CD8-positive, alpha-beta memory T cell (primary cell): Measurements from ENCODE around the gene OLFML1. TPM values are rescaled to one million over a fixed set of nuclear protein-coding genes. Genes with fewer than 3 reads are reported as not detected.

Experiments
- CTCF ChIA-PET: fragments of 350-600 bp; sonication (Branson Sonifier 250); formaldehyde crosslinking; loops from one replicate; lab custom pipeline; 2021; ENCODE audit warnings: antibody characterized with exemption; lab: Charles Lee
- POLR2A ChIA-PET: fragments of 350-600 bp; sonication (Branson Sonifier 250); formaldehyde crosslinking; loops from one replicate; lab custom pipeline; 2021; ENCODE audit warnings: antibody characterized with exemption; lab: Charles Lee
- DNase-seq, 5 donors: peaks; one replicate each; pipeline versions ENCODE4 v3.0.0 to v3.0.0-alpha.2; 2020 to 2022; ENCODE audit warnings: mixed read lengths in 1 of 5
- H3K27ac ChIP-seq: one replicate; pipeline ENCODE4 v1.7.0; 2013; ENCODE audit warnings: low read depth, mild to moderate bottlenecking, low read length, moderate library complexity
- H3K27me3 ChIP-seq: 2 replicates; pipeline ENCODE4 v1.7.0; 2013; ENCODE audit warnings: low read length, mild to moderate bottlenecking; ENCODE audit not compliant: insufficient read depth, poor library complexity, severe bottlenecking
- H3K36me3 ChIP-seq: 2 replicates; pipeline ENCODE4 v1.7.0; 2013; ENCODE audit warnings: mild to moderate bottlenecking, low read length, moderate library complexity; ENCODE audit not compliant: insufficient read depth
- H3K4me1 ChIP-seq: 2 replicates; pipeline ENCODE4 v1.7.0; 2013; ENCODE audit warnings: mild to moderate bottlenecking, low read length, moderate library complexity; ENCODE audit not compliant: insufficient read depth
- H3K4me3 ChIP-seq: 2 replicates; pipeline ENCODE4 v1.7.0; 2013; ENCODE audit warnings: mild to moderate bottlenecking, low read length
- H3K9me3 ChIP-seq: 2 replicates; pipeline ENCODE4 v1.7.0; 2013; ENCODE audit warnings: mild to moderate bottlenecking, low read length
- H3K27ac Mint-ChIP-seq, 8 donors: one replicate each; pipeline ENCODE4 v1.8.0; 2020 to 2021; ENCODE audit warnings: mixed read lengths in 8 of 8, mild to moderate bottlenecking in 6 of 8, inconsistent platforms in 3 of 8, moderate library complexity in 3 of 8
- H3K27me3 Mint-ChIP-seq, 2 donors: one replicate each; pipeline ENCODE4 v1.8.0; 2020 to 2021; ENCODE audit warnings: mixed read lengths in 2 of 2, mild to moderate bottlenecking in 1 of 2, moderate library complexity in 1 of 2
- H3K36me3 Mint-ChIP-seq, 3 donors: one replicate each; pipeline ENCODE4 v1.8.0; 2020 to 2021; ENCODE audit warnings: mixed read lengths in 3 of 3, inconsistent platforms in 1 of 3, mild to moderate bottlenecking in 1 of 3
- H3K4me1 Mint-ChIP-seq, 3 donors: one replicate each; pipeline ENCODE4 v1.8.0; 2020 to 2021; ENCODE audit warnings: mixed read lengths in 3 of 3, inconsistent platforms in 1 of 3, mild to moderate bottlenecking in 1 of 3
- H3K4me3 Mint-ChIP-seq, 7 donors: one replicate each; pipeline ENCODE4 v1.8.0; 2020 to 2021; ENCODE audit warnings: mixed read lengths in 7 of 7, mild to moderate bottlenecking in 6 of 7, moderate library complexity in 4 of 7, inconsistent platforms in 2 of 7
- H3K9me3 Mint-ChIP-seq, 5 donors: one replicate each; pipeline ENCODE4 v1.8.0; 2020 to 2022; ENCODE audit warnings: mixed read lengths in 5 of 5, mild to moderate bottlenecking in 3 of 5, moderate library complexity in 2 of 5, inconsistent platforms in 1 of 5
- polyA plus RNA-seq: library from polyadenylated mRNA; unstranded; fragments of 300-500 nt; fragmentation: Illumina TruSeq; gene quantifications from one replicate; pipeline ENCODE4 v1.2.3, GENCODE V29; 2021
- total RNA-seq, 2 experiments: library from RNA; stranded (reverse); gene quantifications; one replicate each; pipeline ENCODE4 v1.2.3, GENCODE V29; 2021

Gene OLFML1
- total and polyA plus RNA-seq, 3 experiments from 2014 or later: not detected

GRCh38 chr11:7547687-7548086 is 62.4 kb downstream of the OLFML1 start:
- ChIA-PET CTCF (interaction anchor here (1.7 to 3.0 kb wide), 2 partner anchors 9 to 35 kb away, joined by 5 to 15 read pairs; partner anchors contain the start of gene PPFIBP2), POLR2A (no interaction called here)
- H3K36me3 ChIP-seq: no peaks in the 10 kb centered on the region
- H3K27me3 Mint-ChIP-seq: peaks cover 0 to 2% of the 10 kb centered on the region in 2 donors
- no peaks in the 10 kb centered on the region for H3K9me3 ChIP-seq
- H3K4me1 Mint-ChIP-seq: peaks cover 0 to 3% (median 0%) of the 10 kb centered on the region in 3 donors
- H3K9me3 Mint-ChIP-seq: no peaks in the 10 kb centered on the region
- peaks cover 6 to 14% (median 6%) of the 10 kb centered on the region in 3 donors for H3K36me3 Mint-ChIP-seq
- H3K27ac Mint-ChIP-seq: no peak overlapping the region
- no peak for DNase-seq
- no peak overlapping the region for H3K4me3 Mint-ChIP-seq
- H3K4me1 ChIP-seq: no peaks in the 10 kb centered on the region
- H3K27me3 ChIP-seq: no peaks in the 10 kb centered on the region
- H3K4me3 ChIP-seq: no peak overlapping the region
- no peak overlapping the region for H3K27ac ChIP-seq

GRCh38 chr11:7548659-7549274 is 63.5 kb downstream of the OLFML1 start:
- Histone ChIP-seq H3K9me3 (no peaks in the 10 kb centered on the region), H3K27me3 (no peaks in the 10 kb centered on the region), H3K4me1 (no peaks in the 10 kb centered on the region), H3K36me3 (no peaks in the 10 kb centered on the region), H3K27ac (no peak overlapping the region), H3K4me3 (no peak overlapping the region)
- Mint-ChIP-seq H3K36me3 (peaks cover 6 to 15% (median 6%) of the 10 kb centered on the region in 3 donors), H3K4me1 (peaks cover 0 to 3% (median 0%) of the 10 kb centered on the region in 3 donors), H3K4me3 (no peak overlapping the region), H3K27me3 (peaks cover 0 to 2% of the 10 kb centered on the region in 2 donors), H3K9me3 (no peaks in the 10 kb centered on the region), H3K27ac (peak overlapping the region in 2 of 8 donors; percentile 47 to 55)
- peak in 1 of 5 donors; percentile 15 for DNase-seq
- CTCF ChIA-PET: interaction anchor here (1.7 to 3.0 kb wide), 2 partner anchors 10 to 36 kb away, joined by 5 to 15 read pairs; partner anchors contain the start of gene PPFIBP2
- POLR2A ChIA-PET: no interaction called here

- Mint-ChIP-seq H3K4me3 (no peak overlapping the region), H3K27ac (peak overlapping the region in 2 of 8 donors; percentile 8 to 66), H3K4me1 (peaks cover 0 to 3% (median 0%) of the 10 kb centered on the region in 3 donors), H3K9me3 (no peaks in the 10 kb centered on the region), H3K27me3 (peaks cover 0 to 2% of the 10 kb centered on the region in 2 donors), H3K36me3 (peaks cover 5 to 21% (median 6%) of the 10 kb centered on the region in 3 donors)
- Histone ChIP-seq H3K4me1 (no peaks in the 10 kb centered on the region), H3K9me3 (no peaks in the 10 kb centered on the region), H3K36me3 (no peaks in the 10 kb centered on the region), H3K27ac (no peak overlapping the region), H3K4me3 (no peak overlapping the region), H3K27me3 (no peaks in the 10 kb centered on the region)
- ChIA-PET POLR2A (no interaction called here), CTCF (interaction anchor here (1.5 to 3.0 kb wide), 2 partner anchors 11 to 37 kb away, joined by 5 to 15 read pairs; partner anchors contain the start of gene PPFIBP2)
- no peak for DNase-seq
These were observed 64.4 kb downstream of the OLFML1 start for GRCh38 chr11:7549681-7550080.

- Mint-ChIP-seq H3K27me3 (peaks cover 0 to 2% of the 10 kb centered on the region in 2 donors), H3K4me1 (peaks cover 0 to 3% (median 0%) of the 10 kb centered on the region in 3 donors), H3K9me3 (no peaks in the 10 kb centered on the region), H3K27ac (no peak overlapping the region), H3K4me3 (no peak overlapping the region), H3K36me3 (peaks cover 4 to 25% (median 4%) of the 10 kb centered on the region in 3 donors)
- H3K27ac ChIP-seq: no peak overlapping the region
- CTCF ChIA-PET: interaction anchor here (1.2 to 1.5 kb wide), 2 partner anchors 114 to 143 kb away, joined by 3 read pairs; no protein-coding TSS in a partner anchor
- POLR2A ChIA-PET: no interaction called here
- no peaks in the 10 kb centered on the region for H3K27me3 ChIP-seq
- no peaks in the 10 kb centered on the region for H3K36me3 ChIP-seq
- no peaks in the 10 kb centered on the region for H3K4me1 ChIP-seq
- H3K4me3 ChIP-seq: no peak overlapping the region
- DNase-seq: no peak
- H3K9me3 ChIP-seq: no peaks in the 10 kb centered on the region
These were observed 66.3 kb downstream of the OLFML1 start for GRCh38 chr11:7551571-7551970.

- Mint-ChIP-seq H3K36me3 (peaks cover 4 to 25% (median 4%) of the 10 kb centered on the region in 3 donors), H3K4me1 (peaks cover 0 to 3% (median 0%) of the 10 kb centered on the region in 3 donors), H3K9me3 (no peaks in the 10 kb centered on the region), H3K4me3 (no peak overlapping the region), H3K27ac (peak overlapping the region in 1 of 8 donors; percentile 15), H3K27me3 (peaks cover 0 to 2% of the 10 kb centered on the region in 2 donors)
- Histone ChIP-seq H3K27me3 (no peaks in the 10 kb centered on the region), H3K9me3 (no peaks in the 10 kb centered on the region), H3K36me3 (no peaks in the 10 kb centered on the region), H3K4me3 (no peak overlapping the region), H3K4me1 (no peaks in the 10 kb centered on the region), H3K27ac (no peak overlapping the region)
- CTCF ChIA-PET: interaction anchor here (1.2 kb wide), 1 partner anchor 113 kb away, joined by 3 read pairs; no protein-coding TSS in a partner anchor
- POLR2A ChIA-PET: no interaction called here
- no peak for DNase-seq
These were observed 67.4 kb downstream of the OLFML1 start for GRCh38 chr11:7552666-7553065.

- peak overlapping the region in 2 of 8 donors; percentile 39 to 40 for H3K27ac Mint-ChIP-seq
- Histone ChIP-seq H3K9me3 (no peaks in the 10 kb centered on the region), H3K4me3 (no peak overlapping the region), H3K27me3 (no peaks in the 10 kb centered on the region), H3K36me3 (no peaks in the 10 kb centered on the region), H3K4me1 (no peaks in the 10 kb centered on the region), H3K27ac (no peak overlapping the region)
- ChIA-PET POLR2A (no interaction called here), CTCF (interaction anchor here (1.8 kb wide), 1 partner anchor 43 kb away, joined by 5 read pairs; no protein-coding TSS in a partner anchor)
- H3K36me3 Mint-ChIP-seq: peaks cover under 1 to 26% (median 2%) of the 10 kb centered on the region in 3 donors
- no peaks in the 10 kb centered on the region for H3K9me3 Mint-ChIP-seq
- H3K4me1 Mint-ChIP-seq: peaks cover 0 to 3% (median 0%) of the 10 kb centered on the region in 3 donors
- no peak for DNase-seq
- H3K27me3 Mint-ChIP-seq: peaks cover 0 to under 1% of the 10 kb centered on the region in 2 donors
- H3K4me3 Mint-ChIP-seq: no peak overlapping the region
These were observed 69.9 kb downstream of the OLFML1 start for GRCh38 chr11:7555052-7555699.

GRCh38 chr11:7558046-7558445 is 72.7 kb downstream of the OLFML1 start:
- Histone ChIP-seq H3K4me1 (no peaks in the 10 kb centered on the region), H3K27ac (no peak overlapping the region), H3K9me3 (no peaks in the 10 kb centered on the region), H3K27me3 (no peaks in the 10 kb centered on the region), H3K4me3 (no peak overlapping the region), H3K36me3 (no peaks in the 10 kb centered on the region)
- POLR2A ChIA-PET: no interaction called here
- Mint-ChIP-seq H3K4me3 (no peak overlapping the region), H3K27ac (no peak overlapping the region), H3K4me1 (peaks cover 0 to 3% (median 0%) of the 10 kb centered on the region in 3 donors), H3K27me3 (no peaks in the 10 kb centered on the region), H3K9me3 (no peaks in the 10 kb centered on the region), H3K36me3 (peaks cover 0 to 14% (median 0%) of the 10 kb centered on the region in 3 donors)
- CTCF ChIA-PET: interaction anchor here (0.5 kb wide), 1 partner anchor 87 kb away, joined by 3 read pairs; no protein-coding TSS in a partner anchor
- no peak for DNase-seq
